PFSK-1 (cell line): ENCODE results near the gene IVD.

Experiments used
- FOXP2 ChIP-seq: optimal IDR thresholded peaks from 2 replicates; pipeline ENCODE3; 2011; ENCODE audit warnings: borderline replicate concordance, control low read depth, inconsistent platforms; ENCODE audit not compliant: insufficient read depth; ENCODE audit errors: extremely low read length, extremely low read depth
- POLR2AphosphoS5 ChIP-seq: IDR thresholded peaks from 2 replicates; pipeline ENCODE4 v1.6.1; 2012; ENCODE audit warnings: low read depth, mild to moderate bottlenecking, control low read depth, low read length, moderate library complexity
- REST ChIP-seq, 2 experiments: IDR thresholded peaks; 2 replicates each; pipeline versions ENCODE4 v1.6.1 to v1.8.0; 2011 to 2012; ENCODE audit warnings: low read depth in 2 of 2, low read length in 2 of 2, control low read depth in 1 of 2, inconsistent platforms in 1 of 2, mild to moderate bottlenecking in 1 of 2, moderate library complexity in 1 of 2; ENCODE audit not compliant: insufficient read depth in 1 of 2
- SIN3A ChIP-seq: IDR thresholded peaks from 2 replicates; pipeline ENCODE4 v1.6.1; 2012; ENCODE audit warnings: mild to moderate bottlenecking, low read length, moderate library complexity, borderline replicate concordance; ENCODE audit not compliant: insufficient read depth
- TAF1 ChIP-seq: IDR thresholded peaks from 2 replicates; pipeline ENCODE4 v1.6.1; 2012; ENCODE audit warnings: low read length, control low read depth, borderline replicate concordance; ENCODE audit not compliant: insufficient read depth

The IVD gene

GRCh38 chr15:40459391-40460015 lies 53.9 kb downstream of the IVD start:
- TF ChIP-seq TAF1 = no peak
- no peak for TF ChIP-seq SIN3A
- TF ChIP-seq FOXP2 = no peak
- TF ChIP-seq POLR2AphosphoS5 = no peak
- no peak for TF ChIP-seq REST (IDR thresholded peaks at IDR 0.05; ENCODE audit: insufficient read depth in 1 of 2, low read depth in 2 of 2, low read length in 2 of 2)

GRCh38 chr15:40460404-40460803 lies 54.8 kb downstream of the IVD start:
- TF ChIP-seq FOXP2 (no peak), SIN3A (no peak), REST (IDR thresholded peaks at IDR 0.05; ENCODE audit: insufficient read depth in 1 of 2, low read depth in 2 of 2, low read length in 2 of 2) (no peak), POLR2AphosphoS5 (no peak), TAF1 (no peak)

- TF ChIP-seq SIN3A (no peak), TAF1 (no peak), REST (IDR thresholded peaks at IDR 0.05; ENCODE audit: insufficient read depth in 1 of 2, low read depth in 2 of 2, low read length in 2 of 2) (no peak), FOXP2 (no peak), POLR2AphosphoS5 (no peak)
Measured at GRCh38 chr15:40461958-40462357, 56.4 kb downstream of the IVD start.

GRCh38 chr15:40463279-40463678 lies 57.7 kb downstream of the IVD start:
- no peak for TF ChIP-seq POLR2AphosphoS5
- no peak for TF ChIP-seq TAF1
- no peak for TF ChIP-seq SIN3A
- TF ChIP-seq REST (IDR thresholded peaks at IDR 0.05; ENCODE audit: insufficient read depth in 1 of 2, low read depth in 2 of 2, low read length in 2 of 2) = no peak
- TF ChIP-seq FOXP2 = no peak
